T-helper 2 cell (primary cell): ENCODE results near the gene DSE.

Source experiments
- DNase-seq, 5 experiments: peaks; one replicate each; pipeline versions ENCODE4 v3.0.0 to v3.0.0-alpha.2; 2012 to 2022

The DSE gene

GRCh38 chr6:116362276-116362675 lies 8.5 kb upstream of the DSE start:
- DNase-seq: no peak

GRCh38 chr6:116363759-116364158 lies 7.0 kb upstream of the DSE start:
- no peak for DNase-seq

GRCh38 chr6:116364321-116364720 lies 6.4 kb upstream of the DSE start:
- no peak for DNase-seq

GRCh38 chr6:116365743-116366142 lies 5.0 kb upstream of the DSE start:
- no peak for DNase-seq

DNA sequence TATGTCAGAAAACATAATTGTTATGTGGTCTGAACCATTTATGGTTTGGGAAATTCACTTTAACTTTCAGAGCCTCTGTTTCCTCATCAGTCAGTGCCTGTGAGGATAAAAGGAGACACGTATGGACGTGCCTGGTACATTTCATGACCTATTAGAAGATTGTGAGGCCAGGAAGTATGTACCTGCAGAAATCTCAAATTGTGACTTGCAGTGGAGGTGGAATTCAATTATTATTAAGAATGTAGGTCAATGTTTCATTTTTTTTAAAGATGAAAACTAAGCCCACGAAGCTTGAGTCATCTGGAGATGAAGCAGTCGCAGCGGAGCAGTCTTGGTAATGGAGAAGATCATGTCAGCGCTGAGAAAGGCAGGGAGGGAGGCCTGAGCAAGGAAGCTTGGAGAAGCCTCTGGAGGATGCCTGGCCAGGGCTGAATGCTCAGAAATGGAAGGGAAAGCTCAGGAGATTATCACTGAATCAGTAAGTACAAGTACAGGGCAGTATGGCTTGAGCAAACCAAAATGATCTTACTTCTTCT lies 3.9 kb upstream of the DSE start:
- DNase-seq: no peak

DNA sequence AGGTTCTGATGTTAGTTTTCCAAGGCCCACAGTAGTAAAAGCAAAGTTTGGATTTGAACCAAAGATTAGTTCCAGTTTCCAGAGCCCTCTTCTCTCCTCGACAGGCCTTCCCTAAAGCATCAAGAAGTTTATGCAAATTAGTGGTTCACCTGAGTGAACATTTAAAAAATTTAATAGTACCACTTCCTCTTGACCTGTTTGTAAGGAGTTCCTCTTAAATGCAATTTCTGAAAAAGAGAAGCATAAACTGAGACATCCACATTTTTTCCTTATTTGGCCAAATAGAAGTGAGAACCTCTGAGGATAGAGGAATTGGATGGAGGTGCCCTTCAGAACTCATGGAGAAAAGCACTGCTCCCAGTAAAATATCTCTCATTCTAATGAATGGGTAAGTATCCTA lies 1.2 kb upstream of the DSE start:
- DNase-seq: no peak

DNA sequence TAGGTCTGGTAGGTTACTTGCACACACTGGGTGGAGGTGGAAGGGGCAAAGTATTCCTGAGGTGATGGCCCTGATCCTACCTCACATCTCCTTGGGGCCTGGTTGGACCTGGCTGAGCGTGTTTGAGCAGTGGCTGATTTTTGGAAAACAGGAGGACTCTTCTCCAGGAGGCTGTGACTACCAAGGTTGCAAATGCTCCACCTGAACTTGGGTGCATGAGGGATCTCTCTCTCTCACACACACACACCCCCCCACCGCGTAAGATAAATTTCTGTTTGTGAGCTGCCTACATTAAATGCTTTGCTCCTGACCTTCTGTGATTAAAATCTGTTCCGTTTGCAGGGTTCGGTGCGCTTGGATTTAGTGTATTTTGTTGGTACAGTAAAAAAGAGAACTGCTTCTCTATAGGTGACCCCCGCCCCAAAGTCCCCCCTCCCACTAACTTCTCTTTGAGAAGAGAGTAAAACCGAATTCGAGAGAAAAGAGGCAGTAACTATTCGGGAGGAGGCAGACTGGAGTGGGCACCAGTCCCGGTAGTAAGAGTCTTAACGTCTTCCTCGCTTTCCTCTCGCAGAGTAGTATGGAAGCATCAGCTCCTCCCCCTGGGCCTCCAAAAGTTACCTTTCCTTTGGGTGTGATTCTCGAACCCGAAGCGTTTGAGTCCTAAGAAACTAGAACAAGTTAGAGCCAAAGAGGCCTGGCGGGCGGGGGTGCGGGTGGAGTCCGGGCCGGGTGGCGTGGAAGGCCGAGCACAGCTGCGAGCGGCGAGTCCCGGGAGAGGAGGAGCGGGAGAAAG lies 585 bp upstream of the DSE start:
- DNase-seq: no peak

DNA sequence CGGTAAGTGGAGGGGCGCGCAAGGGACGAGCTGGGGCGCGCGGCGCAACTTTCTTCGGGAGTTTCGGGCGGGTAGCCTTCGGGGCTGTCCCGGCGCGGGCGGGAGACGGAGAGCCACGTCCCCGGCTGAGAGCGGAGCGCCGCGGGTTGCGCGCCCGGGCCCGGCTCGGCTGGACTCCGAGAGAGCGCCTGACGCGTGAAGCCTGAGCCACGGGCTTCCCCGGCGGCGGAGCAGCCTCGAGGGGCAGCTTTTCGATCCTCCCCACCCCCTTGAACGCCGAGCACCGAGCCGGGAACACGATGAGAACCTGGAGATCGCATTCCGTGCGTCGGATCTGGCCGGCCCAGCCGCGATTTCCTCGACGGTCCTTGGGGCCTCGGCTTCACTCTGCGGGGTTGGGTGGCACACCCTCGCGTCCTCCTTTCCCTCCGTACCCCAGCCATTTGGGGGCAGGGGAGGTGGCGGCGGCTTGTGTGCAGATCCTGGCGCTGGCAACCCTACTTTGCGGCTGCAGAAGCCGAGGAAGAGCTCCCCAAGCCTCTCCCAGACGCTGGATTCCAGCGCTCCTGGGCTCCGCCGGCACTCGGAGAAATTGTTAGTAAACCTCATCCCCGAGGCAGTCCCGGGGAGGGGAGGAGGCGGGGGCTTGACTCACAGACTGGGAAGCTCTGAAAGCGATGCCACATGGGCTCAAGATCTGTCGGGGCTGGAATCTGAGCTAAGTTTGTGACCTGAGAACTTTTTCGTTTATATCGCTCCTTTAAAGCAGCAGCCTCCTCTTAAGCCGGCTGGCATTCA lies 572 bp downstream of the DSE start:
- DNase-seq: peak in 2 of 5 experiments; percentile 12 to 16

DNA sequence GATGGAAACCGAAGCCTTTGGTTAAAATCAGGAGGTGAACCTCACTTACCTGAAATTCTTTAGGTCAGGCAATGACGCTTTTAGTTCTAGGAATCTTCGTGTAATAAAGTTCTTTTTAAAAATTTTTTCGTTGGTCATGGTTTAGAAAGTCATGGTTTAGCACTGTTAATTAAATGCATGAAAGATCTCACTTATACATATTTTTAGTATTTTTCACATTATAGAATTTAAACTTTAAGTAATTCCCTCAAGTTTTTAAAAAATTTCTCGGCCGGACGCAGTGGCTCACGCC lies 1.1 kb downstream of the DSE start:
- DNase-seq: no peak

- DNase-seq: no peak
Observed at GRCh38 chr6:116373300-116373699, 2.6 kb downstream of the DSE start.

DNA sequence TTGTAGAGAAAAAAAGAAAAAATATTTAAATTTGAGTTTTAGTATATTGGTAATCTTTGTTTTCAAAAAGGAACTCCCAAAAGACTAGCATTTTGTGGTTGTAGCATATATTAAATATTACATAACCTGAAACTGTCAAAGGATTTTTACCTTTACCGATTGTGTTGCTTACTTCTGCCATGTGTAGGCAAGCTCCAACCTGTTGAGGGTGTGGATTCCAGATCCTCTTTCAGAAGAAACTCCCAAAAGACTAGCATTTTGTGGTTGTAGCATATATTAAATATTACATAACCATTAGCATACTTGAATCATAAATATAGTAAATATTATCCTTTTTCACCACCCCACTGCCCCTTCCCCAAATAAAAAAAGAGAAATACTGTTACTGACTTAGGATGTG lies 3.2 kb downstream of the DSE start:
- DNase-seq: no peak

DNA sequence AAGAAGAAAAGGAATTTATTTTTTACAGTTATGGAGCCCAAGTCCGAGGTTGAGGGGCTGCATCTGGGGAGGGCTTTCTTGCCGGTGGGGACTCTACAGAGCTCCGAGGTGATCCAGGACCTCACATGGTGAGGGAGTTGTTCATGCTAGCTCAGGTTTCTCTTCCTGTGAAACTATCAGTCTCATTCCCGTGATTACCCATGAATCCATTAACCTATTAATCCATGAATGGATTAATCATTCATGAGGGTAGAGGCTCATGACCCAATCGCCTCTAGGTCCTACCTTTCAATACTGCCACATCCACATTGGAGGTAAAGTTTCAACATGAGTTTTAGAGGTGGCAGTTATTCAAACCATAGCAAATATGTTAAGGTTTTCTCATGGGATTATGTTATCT lies 3.8 kb downstream of the DSE start:
- no peak for DNase-seq

DNA sequence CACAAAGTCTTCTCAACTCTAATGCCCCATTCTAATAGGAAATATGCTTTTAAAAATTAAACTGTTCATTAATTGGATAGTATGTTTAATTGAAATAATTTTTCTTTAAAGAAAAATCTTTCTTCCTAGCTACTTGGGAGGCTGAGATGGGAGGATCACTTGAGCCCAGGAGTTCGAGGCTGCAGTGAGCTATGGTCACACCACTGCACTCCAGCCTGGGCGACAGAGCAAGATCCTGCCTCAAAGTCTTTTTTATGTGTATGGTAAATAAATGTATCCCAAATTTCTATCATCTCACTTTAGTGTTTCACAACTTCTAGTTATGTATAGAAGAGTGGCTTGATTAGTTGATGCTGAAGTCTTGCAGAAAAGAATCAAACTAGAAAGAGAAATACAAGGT lies 4.5 kb downstream of the DSE start:
- DNase-seq: no peak

DNA sequence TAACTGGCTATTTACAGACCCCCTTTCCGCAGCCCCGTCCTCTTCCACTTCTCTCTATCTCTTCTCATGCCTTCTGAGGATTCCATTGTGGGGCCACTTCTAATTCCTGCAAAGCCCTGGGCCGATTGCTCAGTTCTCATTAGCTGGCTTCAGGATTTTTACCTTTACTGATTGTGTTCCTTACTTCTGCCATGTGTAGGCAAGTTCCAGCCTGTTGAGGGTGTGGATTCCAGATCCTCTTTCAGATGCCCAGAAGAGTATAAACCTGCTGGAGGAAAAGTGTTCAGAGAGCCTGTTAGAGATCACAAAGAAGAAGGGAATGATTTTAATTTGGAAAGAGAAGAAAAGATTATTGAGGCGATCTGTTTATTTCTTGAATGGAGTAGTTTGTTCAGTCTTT lies 5.4 kb downstream of the DSE start:
- no peak for DNase-seq

GRCh38 chr6:116379764-116380163 lies 9.0 kb downstream of the DSE start:
- no peak for DNase-seq

DNA sequence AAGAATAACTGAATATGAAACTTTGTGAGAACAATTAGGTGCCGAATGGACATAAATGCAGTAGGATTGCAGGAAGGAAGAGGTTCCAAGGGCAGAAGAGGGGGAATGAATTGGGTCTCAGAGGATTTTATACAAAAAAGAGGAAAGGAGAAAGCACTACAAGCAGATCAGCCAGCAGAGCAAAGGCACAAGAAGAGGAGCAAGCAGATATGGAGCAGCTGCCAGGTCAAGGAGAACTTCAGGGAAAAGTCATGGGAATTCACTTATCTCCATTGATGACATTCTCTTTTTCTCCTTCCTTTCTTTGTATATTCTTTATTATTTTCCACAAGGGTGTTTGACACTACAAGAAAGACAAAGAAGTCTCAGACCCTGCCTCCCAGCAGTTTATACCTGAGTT lies 9.6 kb downstream of the DSE start:
- no peak for DNase-seq

- DNase-seq: no peak
Observed at GRCh38 chr6:116381000-116381399, 10.3 kb downstream of the DSE start.

- no peak for DNase-seq
Observed at GRCh38 chr6:116382587-116382986, 11.8 kb downstream of the DSE start.

- DNase-seq: no peak
Observed at GRCh38 chr6:116384727-116385458, 14.1 kb downstream of the DSE start.

DNA sequence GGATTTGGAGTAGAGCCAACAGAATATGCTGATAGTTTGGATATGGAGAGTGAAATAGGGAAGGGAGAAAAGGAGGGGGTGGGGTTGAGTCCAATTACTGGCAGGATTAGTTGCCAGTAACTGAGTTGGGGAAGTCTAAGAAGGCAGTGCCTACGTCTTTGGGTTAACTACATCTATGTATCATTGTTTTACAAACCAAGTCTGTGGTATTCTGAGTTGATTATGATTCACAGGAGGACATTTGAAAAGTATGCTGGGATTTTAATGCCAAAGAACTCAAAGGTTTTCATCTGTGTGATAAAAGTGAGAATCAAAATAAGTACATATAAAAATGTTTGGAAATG lies 14.7 kb downstream of the DSE start:
- DNase-seq: no peak

DNA sequence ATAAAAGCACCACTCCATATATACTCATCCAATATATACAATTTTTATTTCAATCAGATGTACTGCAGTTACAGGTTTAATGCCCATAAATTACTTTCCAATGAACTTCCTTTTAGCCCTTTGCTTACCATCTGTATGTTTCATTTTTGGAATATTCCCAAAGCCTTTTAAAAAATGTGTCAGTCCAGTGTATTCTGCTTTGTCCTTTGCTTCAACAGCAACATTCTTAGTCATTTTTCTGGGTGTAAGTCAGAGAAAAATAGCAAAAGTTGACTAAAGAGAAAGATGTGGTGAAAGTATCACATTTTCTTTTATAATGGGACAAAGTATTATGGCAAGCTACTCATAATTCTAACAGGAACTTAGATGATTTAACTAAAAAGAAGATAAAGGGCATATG lies 15.2 kb downstream of the DSE start:
- DNase-seq: no peak

DNA sequence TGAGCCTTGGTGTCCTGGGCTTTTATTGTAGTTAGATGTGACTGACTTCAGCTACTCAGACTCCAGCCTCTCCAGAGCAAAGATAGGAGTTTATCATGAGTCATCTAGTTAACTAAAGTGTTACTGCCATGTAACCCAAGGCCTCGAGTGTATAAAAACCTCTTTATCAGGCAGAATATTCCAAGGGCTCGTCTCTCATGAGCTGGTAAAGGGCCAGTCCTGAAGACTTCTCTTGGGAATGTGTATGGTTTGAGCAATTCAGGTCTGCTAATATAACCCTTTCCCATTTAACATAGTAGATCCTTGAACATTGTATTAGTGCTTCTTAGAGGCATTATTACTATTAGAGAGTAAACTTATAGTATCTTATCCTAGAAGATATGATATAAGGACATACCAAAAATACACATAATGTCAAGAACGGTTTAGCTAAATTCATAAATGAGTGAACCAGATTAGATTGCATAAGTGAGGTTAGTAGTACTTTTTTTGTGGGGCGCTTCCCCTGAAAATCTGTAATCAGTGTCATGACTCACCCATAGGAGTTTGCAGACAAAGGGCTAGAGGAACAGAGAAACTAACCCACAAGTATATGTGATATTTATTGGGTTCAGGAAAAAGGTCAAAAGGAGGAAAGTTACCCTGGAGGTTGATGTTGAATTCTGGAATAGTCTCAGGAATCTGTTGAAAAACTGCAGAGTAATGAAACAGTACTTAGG lies 16.0 kb downstream of the DSE start:
- DNase-seq: no peak

- DNase-seq: no peak
Observed at GRCh38 chr6:116387374-116387773, 16.6 kb downstream of the DSE start.
